HG03439 (cell line): ENCODE measurements around the gene DKK3.
A peak's percentile ranks its signal among the peaks of the same experiment; 100 is the strongest.

Experiments used
- ATAC-seq: cut with Tn5 transposase; IDR thresholded peaks from one replicate; pipeline ENCODE4 v1.9.1; 2021; ENCODE audit warnings: mild to moderate bottlenecking, moderate library complexity; ENCODE audit not compliant: unreplicated experiment

The DKK3 gene

GRCh38 chr11:11969380-11970215 lies 38.8 kb downstream of the DKK3 start:
- no peak for ATAC-seq

DNA sequence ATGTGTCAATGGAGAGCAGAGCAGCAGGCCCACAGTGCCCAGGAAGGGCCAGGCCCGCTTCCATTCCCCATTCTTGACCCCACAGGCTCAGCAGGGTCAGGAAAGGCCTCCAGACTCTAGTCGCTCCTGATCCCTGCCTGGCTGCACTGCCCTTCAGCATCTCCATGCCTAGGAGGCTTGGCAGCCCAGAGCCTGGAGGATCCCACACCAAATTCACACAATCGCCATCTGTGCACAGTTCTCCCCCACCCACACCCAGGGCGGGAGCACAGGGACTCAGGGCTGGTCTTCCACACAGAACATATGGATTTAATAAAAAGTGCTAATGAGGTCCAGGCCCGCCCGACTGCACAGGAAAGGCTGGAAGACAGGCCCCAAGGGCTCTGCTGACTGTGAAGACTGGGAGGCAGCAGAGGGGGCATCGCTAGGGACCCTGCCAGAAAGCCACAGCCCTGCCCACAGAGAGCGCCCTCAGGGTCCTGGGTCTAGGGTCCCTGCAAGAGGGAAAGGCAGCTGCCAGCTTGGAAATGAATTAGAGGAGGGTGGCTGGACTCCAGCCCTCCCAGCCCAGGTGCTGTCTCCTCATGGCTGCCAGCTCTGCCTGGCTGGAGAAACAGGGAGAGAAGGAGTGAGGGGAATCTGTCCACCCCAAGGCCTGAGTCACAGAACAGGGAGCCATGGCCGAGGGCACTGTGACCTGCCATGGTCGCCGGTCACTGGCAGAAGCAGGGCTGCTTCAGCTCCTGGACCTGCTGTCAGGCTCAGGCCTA lies 39.7 kb downstream of the DKK3 start:
- no peak for ATAC-seq

- no peak for ATAC-seq
These were observed 40.5 kb downstream of the DKK3 start for GRCh38 chr11:11967669-11968510.

GRCh38 chr11:11966826-11967668 lies 41.4 kb downstream of the DKK3 start:
- peak; percentile 85 for ATAC-seq

- ATAC-seq, result no peak
These were observed 42.1 kb downstream of the DKK3 start for GRCh38 chr11:11966354-11966741.

DNA sequence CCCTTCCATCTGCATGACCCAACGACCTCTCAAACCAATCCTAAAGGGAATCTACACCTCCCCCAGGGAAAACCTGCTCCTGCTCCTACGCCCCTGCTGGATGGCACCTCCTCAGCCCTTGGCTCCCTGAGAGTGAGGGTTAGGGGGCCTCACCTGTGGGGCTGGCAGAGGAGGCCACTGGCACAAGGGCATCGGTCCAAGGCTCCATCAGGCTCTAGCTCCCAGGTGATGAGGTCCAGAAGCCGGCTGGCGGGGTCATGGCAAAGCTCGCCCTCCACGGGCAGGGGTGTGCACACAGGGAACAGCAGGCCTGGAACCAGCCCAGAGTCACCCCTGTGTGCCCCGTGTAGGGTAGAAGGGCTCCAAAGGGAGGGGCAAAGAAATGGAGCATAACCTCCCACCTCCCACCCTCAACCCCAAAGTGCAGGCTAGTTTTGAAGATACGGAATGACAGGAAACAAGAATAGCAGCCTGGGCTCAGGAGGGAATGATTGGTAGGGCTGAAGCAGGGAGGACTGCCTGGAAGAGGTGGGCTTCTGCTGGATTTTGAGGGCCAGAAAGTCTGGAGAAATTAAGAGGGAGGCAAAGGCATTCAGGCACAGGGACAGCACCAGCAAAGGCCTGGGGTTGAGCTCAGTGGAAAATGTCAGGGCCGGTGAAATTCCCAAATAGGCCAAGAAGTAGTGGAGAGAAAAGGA lies 42.6 kb downstream of the DKK3 start:
- ATAC-seq, result no peak

DNA sequence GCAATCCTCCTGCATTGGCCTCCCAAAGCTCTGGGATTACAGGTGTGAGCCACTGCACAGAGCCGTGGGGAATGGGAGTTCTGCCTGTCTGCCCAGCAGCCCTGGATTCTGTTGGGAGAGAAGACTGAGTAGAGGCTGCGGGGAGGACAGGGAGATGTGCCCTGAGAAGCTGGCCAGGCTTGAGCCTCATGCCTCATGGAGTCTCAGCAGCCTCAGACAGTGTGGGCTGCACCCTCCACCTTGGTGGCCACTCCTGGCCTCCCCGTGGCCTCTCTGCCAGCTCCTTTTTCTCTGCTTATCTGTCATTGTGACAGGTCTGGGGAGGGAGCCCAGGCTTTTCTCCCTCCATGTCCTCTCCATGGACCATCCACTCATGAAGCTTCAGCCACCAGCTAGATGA lies 43.2 kb downstream of the DKK3 start:
- no peak for ATAC-seq

- no peak for ATAC-seq
These were observed 43.7 kb downstream of the DKK3 start for GRCh38 chr11:11964774-11965150.

- no peak for ATAC-seq
These were observed 44.3 kb downstream of the DKK3 start for GRCh38 chr11:11963842-11964773.

DNA sequence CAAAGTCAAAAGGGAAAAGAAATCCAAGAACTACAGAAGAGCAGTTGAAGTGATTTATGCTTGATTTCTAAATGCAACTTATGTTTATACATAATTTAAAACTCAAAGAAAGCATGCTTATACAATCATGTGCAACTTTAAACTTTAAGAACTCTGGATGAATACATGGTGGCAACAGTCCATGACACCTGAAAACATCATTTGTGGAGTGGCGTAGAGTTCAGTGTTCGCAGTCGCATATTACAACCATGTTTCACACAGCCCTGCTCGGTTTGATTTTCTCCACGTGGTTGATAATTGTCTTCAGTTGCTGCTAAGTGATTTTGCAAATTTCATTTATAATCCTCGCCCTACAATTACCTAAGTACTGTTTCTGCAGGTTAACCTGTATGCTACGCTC lies 45.4 kb downstream of the DKK3 start:
- ATAC-seq, result no peak

GRCh38 chr11:11961399-11962028 lies 46.9 kb downstream of the DKK3 start:
- ATAC-seq, result no peak

DNA sequence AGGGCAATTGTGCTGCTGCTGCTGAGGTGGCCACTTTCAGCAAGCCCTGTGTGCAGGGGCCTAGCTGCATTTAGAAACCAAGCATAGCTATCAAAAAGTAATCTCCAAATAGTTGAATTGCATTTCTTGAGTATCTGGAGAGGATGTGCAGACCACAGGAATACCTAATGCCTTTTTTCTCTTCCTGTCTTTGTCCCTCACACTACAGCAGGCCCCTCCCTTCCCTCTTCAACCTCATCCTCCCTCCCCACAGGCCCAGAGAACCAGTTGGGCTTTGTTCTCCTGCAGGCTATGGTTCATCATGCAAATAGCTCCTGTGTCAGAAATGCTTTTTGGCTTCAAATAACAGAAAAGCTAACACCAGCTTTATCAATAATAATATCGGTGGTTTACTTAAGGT lies 47.7 kb downstream of the DKK3 start:
- no peak for ATAC-seq

DNA sequence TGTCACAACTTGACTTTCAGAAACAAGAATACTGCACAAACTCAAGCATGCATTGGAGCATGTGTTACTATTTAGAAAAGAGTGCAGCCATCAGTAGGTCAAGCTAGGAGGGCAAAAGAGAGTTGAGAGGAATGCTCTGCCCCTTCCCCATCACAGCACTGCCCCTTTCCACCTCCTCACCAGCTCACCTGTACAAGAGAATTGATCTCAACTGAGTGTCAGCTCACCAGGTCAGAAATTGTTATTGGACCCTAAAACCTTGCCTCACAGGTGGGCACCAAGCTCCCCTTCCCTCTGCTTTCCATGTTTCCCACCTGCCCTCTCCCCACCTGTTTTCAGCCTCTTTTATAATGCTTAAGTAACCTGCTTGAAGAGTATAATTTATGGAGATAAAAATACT lies 48.8 kb downstream of the DKK3 start:
- no peak for ATAC-seq

DNA sequence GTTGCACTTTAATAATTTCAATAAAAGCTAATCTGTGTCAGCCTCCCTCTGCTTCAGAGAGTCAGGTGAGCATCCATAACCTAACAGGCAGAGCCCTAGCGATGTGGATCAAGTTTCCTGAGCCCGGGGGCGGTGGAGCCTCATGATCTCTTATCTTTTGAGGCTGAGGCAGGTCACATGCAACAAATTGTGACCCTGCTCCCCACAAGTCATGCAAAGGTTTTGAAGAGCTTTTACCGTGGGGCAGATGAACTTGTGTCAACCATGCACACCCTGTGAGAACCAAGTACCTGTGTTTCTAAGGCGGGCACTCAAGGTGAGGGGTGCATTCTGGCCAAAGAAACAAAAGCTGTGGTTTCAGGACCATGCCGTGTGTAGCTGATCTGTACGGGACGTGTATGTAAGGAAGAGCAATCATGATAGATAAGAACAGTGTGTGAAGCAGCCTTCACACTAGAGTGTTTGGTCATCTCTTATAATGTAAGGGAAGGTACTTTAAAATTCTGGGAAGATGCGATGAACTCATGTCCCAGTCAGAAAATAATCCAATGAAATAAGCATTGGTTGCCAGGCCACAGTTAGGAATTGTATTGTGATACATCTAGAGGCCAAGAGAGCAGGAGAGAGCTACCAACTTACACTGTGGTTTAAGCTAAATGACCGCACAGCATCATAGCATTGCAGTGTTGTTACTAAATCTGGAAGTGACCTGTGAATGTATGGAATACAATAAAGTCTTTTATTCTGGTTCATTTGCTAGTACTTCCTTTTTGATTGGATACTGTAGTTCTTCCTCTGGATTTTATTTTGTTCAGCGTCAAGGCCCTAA lies 49.8 kb downstream of the DKK3 start:
- no peak for ATAC-seq

DNA sequence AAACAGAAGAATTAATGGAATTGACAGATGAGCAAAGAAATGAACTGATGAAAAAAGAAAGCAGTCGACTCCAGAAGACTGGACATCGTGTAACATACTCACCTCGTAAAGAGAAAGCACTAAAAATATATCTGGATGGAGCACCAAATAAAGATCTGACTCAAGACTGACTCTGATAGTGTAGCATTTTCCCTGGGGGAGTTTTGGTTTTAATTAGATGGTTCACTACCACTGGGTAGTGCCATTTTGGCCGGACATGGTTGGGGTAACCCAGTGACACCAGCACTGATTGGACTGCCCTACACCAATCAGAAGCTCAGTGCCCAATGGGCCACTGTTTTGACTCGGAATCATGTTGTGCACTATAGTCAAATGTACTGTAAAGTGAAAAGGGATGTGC lies 52.4 kb downstream of the DKK3 start:
- no peak for ATAC-seq

GRCh38 chr11:11952036-11952435 lies 56.4 kb downstream of the DKK3 start:
- ATAC-seq, result no peak

- no peak for ATAC-seq
These were observed 58.9 kb downstream of the DKK3 start for GRCh38 chr11:11949482-11949881.
